MCF 10A (cell line): Measurements from ENCODE around the gene ARID5B. TPM values are rescaled to one million over a fixed set of nuclear protein-coding genes. Genes with fewer than 3 reads are reported as not detected.

Experiments
- BruUV-seq: library from RNA; stranded (reverse); fragments of 400-500 nt; replicated peaks from 2 replicates; lab custom pipeline; 2021; lab: Mats Ljungman, UMichigan
- CTCF ChIA-PET: fragments of 300-600 bp; sonication (Branson Sonifier 250); formaldehyde crosslinking; extraction: SDS; loops from one replicate; lab custom pipeline; 2021; ENCODE audit warnings: antibody characterized with exemption, inconsistent platforms; lab: Yijun Ruan, JAX
- POLR2A ChIA-PET: fragments of 300-600, 350-650 bp; sonication (Branson Sonifier 250); formaldehyde crosslinking; extraction: SDS; loops from one replicate; lab custom pipeline; 2020; ENCODE audit warnings: antibody characterized with exemption, inconsistent platforms; lab: Yijun Ruan, JAX
- DNase-seq: peaks from one replicate; pipeline ENCODE4 v3.0.0-alpha.2; 2018; ENCODE audit not compliant: unreplicated experiment
- H3K27ac Mint-ChIP-seq: one replicate; pipeline ENCODE4 v1.8.0; 2022; ENCODE audit warnings: mild to moderate bottlenecking, low read depth, mixed read lengths; ENCODE audit not compliant: unreplicated experiment
- H3K27me3 Mint-ChIP-seq: one replicate; pipeline ENCODE4 v1.8.0; 2022; ENCODE audit warnings: mixed read lengths; ENCODE audit not compliant: insufficient read depth, unreplicated experiment
- H3K36me3 Mint-ChIP-seq: one replicate; pipeline ENCODE4 v1.8.0; 2022; ENCODE audit warnings: mild to moderate bottlenecking, moderate library complexity, mixed read lengths; ENCODE audit not compliant: insufficient read depth, unreplicated experiment
- H3K4me1 Mint-ChIP-seq: one replicate; pipeline ENCODE4 v1.8.0; 2022; ENCODE audit warnings: mixed read lengths; ENCODE audit not compliant: insufficient read depth, unreplicated experiment
- H3K4me3 Mint-ChIP-seq: one replicate; pipeline ENCODE4 v1.8.0; 2022; ENCODE audit warnings: mild to moderate bottlenecking, moderate library complexity, mixed read lengths; ENCODE audit not compliant: unreplicated experiment
- H3K9me3 Mint-ChIP-seq: one replicate; pipeline ENCODE4 v1.8.0; 2022; ENCODE audit warnings: mixed read lengths; ENCODE audit not compliant: unreplicated experiment
- CTCF ChIP-seq: fragments of 200-600 bp; IDR thresholded peaks from one replicate; pipeline ENCODE4 v1.8.0; 2022; ENCODE audit warnings: antibody characterized with exemption, mild to moderate bottlenecking; ENCODE audit not compliant: unreplicated experiment
- intact Hi-C: fragments of 100-400 bp; cut with micrococcal nuclease; formaldehyde crosslinking; loops from 2 replicates; pipeline ENCODE4 v1.14.1; 2022
- total RNA-seq: library from RNA; stranded (reverse); gene quantifications from 2 replicates; pipeline ENCODE4 v1.2.3, GENCODE V29; 2022

The ARID5B gene
- total RNA-seq, 1 experiment from 2014 or later = 12.2 TPM

- Mint-ChIP-seq H3K4me3 (no peak overlapping the region), H3K9me3 (no peaks in the 10 kb centered on the region), H3K4me1 (no peaks in the 10 kb centered on the region), H3K36me3 (peaks cover 5% of the 10 kb centered on the region), H3K27ac (no peak overlapping the region), H3K27me3 (no peaks in the 10 kb centered on the region)
- intact Hi-C loops = loop anchor here (2.0 to 10.0 kb wide), 2 partner anchors 37 to 631 kb away; no protein-coding TSS in a partner anchor
- no peak for DNase-seq
- CTCF ChIA-PET = interaction anchor here (0.6 to 2.7 kb wide), 15 partner anchors 9 to 342 kb away, joined by 3 to 9 read pairs (median 3); no protein-coding TSS in a partner anchor
- POLR2A ChIA-PET = interaction anchor here (0.5 to 8.8 kb wide), 12 partner anchors 9 to 143 kb away, joined by 3 to 115 read pairs (median 4); no protein-coding TSS in a partner anchor
- BruUV-seq = no TSS peak
- TF ChIP-seq CTCF = no peak
These were observed 4.5 kb downstream of the ARID5B start for GRCh38 chr10:61905837-61906561.

- no peak for DNase-seq
- Mint-ChIP-seq H3K27ac (no peak overlapping the region), H3K4me3 (no peak overlapping the region), H3K27me3 (no peaks in the 10 kb centered on the region), H3K9me3 (no peaks in the 10 kb centered on the region), H3K4me1 (no peaks in the 10 kb centered on the region), H3K36me3 (peaks cover 5% of the 10 kb centered on the region)
- TF ChIP-seq CTCF = no peak
- intact Hi-C loops = loop anchor here (10.0 kb wide), 1 partner anchor 632 kb away; no protein-coding TSS in a partner anchor
- BruUV-seq = no TSS peak
- ChIA-PET POLR2A (interaction anchor here (0.5 to 8.8 kb wide), 9 partner anchors 11 to 143 kb away, joined by 3 to 115 read pairs (median 5); no protein-coding TSS in a partner anchor), CTCF (interaction anchor here (0.7 to 2.7 kb wide), 12 partner anchors 9 to 342 kb away, joined by 3 to 9 read pairs (median 3); no protein-coding TSS in a partner anchor)
These were observed 5.0 kb downstream of the ARID5B start for GRCh38 chr10:61906562-61906901.

GRCh38 chr10:61907011-61907410 lies 5.5 kb downstream of the ARID5B start:
- Mint-ChIP-seq H3K36me3 (peaks cover 5% of the 10 kb centered on the region), H3K27me3 (no peaks in the 10 kb centered on the region), H3K4me3 (no peak overlapping the region), H3K9me3 (no peaks in the 10 kb centered on the region), H3K4me1 (no peaks in the 10 kb centered on the region), H3K27ac (no peak overlapping the region)
- no TSS peak for BruUV-seq
- ChIA-PET POLR2A (interaction anchor here (0.5 to 8.8 kb wide), 4 partner anchors 24 to 142 kb away, joined by 3 to 82 read pairs (median 6); no protein-coding TSS in a partner anchor), CTCF (interaction anchor here (0.6 to 2.7 kb wide), 5 partner anchors 9 to 142 kb away, joined by 3 to 9 read pairs (median 4); no protein-coding TSS in a partner anchor)
- TF ChIP-seq CTCF = no peak
- intact Hi-C loops = loop anchor here (10.0 kb wide), 1 partner anchor 632 kb away; no protein-coding TSS in a partner anchor
- DNase-seq = no peak

- no TSS peak for BruUV-seq
- Mint-ChIP-seq H3K27me3 (no peaks in the 10 kb centered on the region), H3K4me3 (no peak overlapping the region), H3K9me3 (no peaks in the 10 kb centered on the region), H3K4me1 (no peaks in the 10 kb centered on the region), H3K36me3 (peaks cover 3% of the 10 kb centered on the region), H3K27ac (no peak overlapping the region)
- intact Hi-C loops = loop anchor here (10.0 kb wide), 1 partner anchor 633 kb away; no protein-coding TSS in a partner anchor
- no peak for TF ChIP-seq CTCF
- ChIA-PET POLR2A (interaction anchor here (8.8 kb wide), 1 partner anchor 130 kb away, joined by 82 read pairs; no protein-coding TSS in a partner anchor), CTCF (interaction anchor here (0.6 to 2.7 kb wide), 2 partner anchors 8 to 10 kb away, joined by 5 to 9 read pairs; no protein-coding TSS in a partner anchor)
- DNase-seq = no peak
These were observed 6.1 kb downstream of the ARID5B start for GRCh38 chr10:61907587-61907986.
